HG03457 (cell line): ENCODE data around the gene TSPAN14.

Experiments
- ATAC-seq: cut with Tn5 transposase; IDR thresholded peaks from one replicate; pipeline ENCODE4 v1.9.1; 2021; ENCODE audit warnings: moderate number of reproducible peaks; ENCODE audit not compliant: unreplicated experiment

The TSPAN14 gene

DNA sequence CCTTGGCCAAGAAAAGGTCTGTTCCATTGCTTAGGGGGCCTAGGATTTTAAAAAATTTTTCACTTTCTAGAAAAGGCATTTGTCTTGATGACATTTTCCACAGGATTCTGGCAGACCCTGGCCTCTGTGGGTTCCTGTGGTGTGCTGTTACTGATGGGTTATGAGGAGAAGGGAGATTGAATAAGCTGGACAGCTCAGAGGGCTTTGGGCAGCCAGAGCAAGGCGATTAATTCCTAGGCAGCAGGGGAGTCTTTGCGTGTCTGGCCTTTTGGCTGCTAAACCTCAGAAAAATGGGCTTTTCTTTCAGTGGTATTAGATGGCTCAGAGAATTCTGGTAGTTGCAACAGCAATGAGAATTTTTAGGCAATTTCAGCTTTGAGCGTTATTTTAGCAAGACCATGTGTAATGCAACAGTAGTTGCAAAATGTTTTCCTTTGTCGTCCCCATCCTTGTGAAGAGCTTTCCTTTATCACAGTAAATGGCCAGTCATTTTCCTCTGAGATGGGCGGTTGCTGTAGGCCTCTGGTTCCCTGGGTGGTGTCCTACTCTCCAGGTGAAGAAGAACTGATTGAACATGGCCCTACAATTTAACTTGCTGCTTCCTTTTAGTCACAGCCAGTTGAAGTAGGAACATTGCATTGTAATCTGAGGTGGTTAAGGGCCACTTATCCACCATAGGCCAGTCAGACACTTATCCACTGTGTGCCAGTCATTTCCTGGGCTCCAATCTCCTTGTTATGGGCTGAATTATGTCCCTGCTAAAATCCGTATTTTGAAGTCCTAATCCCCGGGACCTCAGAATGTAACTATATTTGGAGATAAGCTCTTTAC lies 126.7 kb downstream of the TSPAN14 start:
- no peak for ATAC-seq

GRCh38 chr10:80581469-80581835 lies 127.3 kb downstream of the TSPAN14 start:
- no peak for ATAC-seq

DNA sequence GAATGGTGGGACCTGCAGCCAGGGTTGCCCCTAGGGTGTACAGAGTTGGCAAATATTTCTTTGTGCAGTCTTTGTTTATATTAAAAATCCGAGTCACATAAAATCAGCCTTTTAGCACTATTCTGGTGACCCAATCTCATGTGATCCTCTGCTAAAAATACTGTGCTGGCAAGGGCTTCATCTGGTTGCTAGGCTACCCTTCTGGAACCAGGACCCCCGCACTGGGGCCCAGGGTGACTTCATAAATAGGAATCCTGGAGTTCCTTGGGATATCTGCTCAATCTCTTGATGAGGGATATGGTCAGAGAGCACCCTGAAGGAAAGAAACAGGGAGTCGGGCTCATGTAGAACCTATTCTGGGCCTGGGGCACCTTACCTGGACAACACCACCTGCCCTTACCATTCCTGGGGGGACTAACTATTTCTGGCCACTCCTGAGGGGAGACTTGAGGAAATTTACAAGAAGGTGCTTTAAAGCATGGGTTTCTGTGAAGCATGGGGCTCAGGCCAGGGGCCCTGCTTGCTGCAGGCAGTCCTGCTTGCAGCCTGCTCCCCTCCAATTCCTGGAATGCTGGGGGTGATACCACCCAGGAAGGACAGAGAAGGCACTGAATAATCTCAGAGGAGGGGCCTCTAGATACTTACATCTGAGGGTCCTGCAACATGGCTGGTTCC lies 128.3 kb downstream of the TSPAN14 start:
- no peak for ATAC-seq
